Gastrocnemius medialis (tissue), 4 donors: Measurements from ENCODE around the gene GCN1. TPM values are rescaled to one million over a fixed set of nuclear protein-coding genes. Genes with fewer than 3 reads are reported as not detected.

ENCODE experiments used
- ATAC-seq, 2 donors: fragments of 150-250 bp; one replicate each; pipeline ENCODE4 v1.9.1; 2016
- DNase-seq, 2 donors: peaks; one replicate each; pipeline ENCODE4 v3.0.0-alpha.2; 2019
- H3K27ac ChIP-seq, 4 donors: fragments of 200-600 bp; sonication (generic); 1 replicate in 1 of 4; 2 replicates in 3 of 4; pipeline ENCODE4 v1.5.1; 2016 to 2018; ENCODE audit warnings: mild to moderate bottlenecking in 2 of 4, moderate library complexity in 1 of 4
- H3K27me3 ChIP-seq, 3 donors: fragments of 200-600 bp; sonication (generic) in 2 of 3; 1 replicate in 1 of 3; 2 replicates in 2 of 3; pipeline versions ENCODE4 v1.5.1 to v1.6.0; 2016 to 2019; ENCODE audit warnings: mild to moderate bottlenecking in 1 of 3, moderate library complexity in 1 of 3
- H3K36me3 ChIP-seq, 2 donors: fragments of 200-600 bp; sonication (generic) in 1 of 2; one replicate each; pipeline ENCODE4 v1.5.1; 2017 to 2018
- H3K4me1 ChIP-seq, 2 donors: fragments of 200-600 bp; sonication (generic) in 1 of 2; one replicate each; pipeline ENCODE4 v1.5.1; 2016 to 2017; ENCODE audit warnings: mild to moderate bottlenecking in 2 of 2
- H3K4me3 ChIP-seq, 4 donors: fragments of 200-600 bp; sonication (generic) in 3 of 4; 1 replicate in 1 of 4; 2 replicates in 3 of 4; pipeline ENCODE4 v1.5.1; 2016 to 2019; ENCODE audit warnings: mild to moderate bottlenecking in 2 of 4
- H3K9me3 ChIP-seq, 3 donors: fragments of 200-600 bp; sonication (generic) in 2 of 3; 1 replicate in 1 of 3; 2 replicates in 2 of 3; pipeline ENCODE4 v1.5.1; 2016 to 2019
- CTCF ChIP-seq, 5 experiments: fragments of 450-650 bp in 3 of 5; fragments of 200-600 bp in 2 of 5; sonication (generic) in 2 of 5; IDR thresholded peaks in 4 of 5; conservative IDR thresholded peaks in 1 of 5; 1 replicate in 4 of 5; 2 replicates in 1 of 5; pipeline ENCODE4 v1.5.1; 2016 to 2019; ENCODE audit warnings: antibody characterized with exemption in 5 of 5, mild to moderate bottlenecking in 3 of 5, moderate library complexity in 3 of 5
- POLR2A ChIP-seq, 2 donors: fragments of 450-650 bp; IDR thresholded peaks; one replicate each; pipeline ENCODE4 v1.6.1; 2017; ENCODE audit warnings: antibody characterized with exemption in 2 of 2, mild to moderate bottlenecking in 2 of 2, moderate library complexity in 2 of 2
- in situ Hi-C, 4 donors: fragments of 200-750 bp; cut with MboI; loops; one replicate each; pipeline versions ENCODE4 v1.15.0 to v1.8.0; 2017; ENCODE audit warnings: low sequenced_read_pairs in 4 of 4
- intact Hi-C: fragments of 100-400 bp; cut with DNase I; formaldehyde crosslinking; loops from one replicate; pipeline ENCODE4 v1.15.1; 2023; ENCODE audit warnings: low total_unique reads
- total RNA-seq, 4 donors: library from RNA; depleted of rRNA; stranded (reverse); fragments of >200 nt; gene quantifications; one replicate each; pipeline versions ENCODE4 v1.1.0 to v1.2.3, GENCODE V29; 2016

Gene GCN1
- total RNA-seq, 4 donors from 2014 or later = 58.2 to 99.7 (median 87.4) TPM

DNA sequence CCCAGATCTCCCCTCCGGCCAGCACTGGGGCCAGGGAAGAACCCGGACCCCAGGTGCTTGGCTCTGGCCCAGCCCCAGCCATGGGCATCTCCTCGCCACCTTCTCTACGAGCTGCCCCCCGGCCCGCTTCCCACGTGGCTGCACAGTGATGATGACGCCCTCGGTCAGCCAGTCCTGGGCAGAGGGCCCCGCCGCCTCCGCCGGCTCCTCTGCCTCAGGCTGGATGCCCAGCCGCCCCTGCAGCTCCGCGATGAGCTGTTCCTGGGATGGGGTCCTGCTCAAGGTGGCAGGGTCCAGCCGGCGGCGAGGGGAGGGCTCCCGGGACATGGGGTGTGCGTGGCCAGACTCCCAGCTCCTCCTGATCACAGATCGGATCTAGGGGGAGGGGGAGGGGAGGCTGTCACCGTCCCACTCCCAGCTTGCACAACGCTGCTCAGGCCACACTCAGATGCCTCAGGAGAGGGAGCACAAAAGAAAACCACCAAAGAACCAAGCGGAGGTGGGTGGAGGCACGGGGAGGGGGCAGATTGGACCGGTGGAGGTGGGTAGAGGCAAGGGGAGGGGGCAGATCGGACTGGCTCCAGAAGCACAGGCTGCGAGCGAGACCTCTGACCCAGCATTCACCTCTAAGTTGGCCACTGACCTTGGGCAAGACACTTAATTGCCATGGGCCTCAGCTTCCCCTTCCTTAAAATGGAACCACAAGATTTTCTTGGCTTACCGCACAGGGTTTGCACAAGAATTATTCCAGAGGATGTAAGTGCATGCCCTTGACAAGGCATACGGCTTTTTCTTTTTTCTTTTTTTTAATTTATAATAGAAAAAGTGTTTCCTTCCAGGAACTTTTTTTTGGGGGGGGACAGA is 22.5 kb upstream of the GCN1 start:
- H3K36me3 ChIP-seq = peaks cover 0 to 83% of the 10 kb centered on the region in 2 donors
- H3K9me3 ChIP-seq = no peaks in the 10 kb centered on the region
- DNase-seq = no peak
- no peak overlapping the region for H3K27ac ChIP-seq
- no peak for ATAC-seq
- no peak overlapping the region for H3K4me3 ChIP-seq
- intact Hi-C loops = no loop called here
- in situ Hi-C loops = no loop called here
- no peaks in the 10 kb centered on the region for H3K27me3 ChIP-seq
- TF ChIP-seq POLR2A (IDR thresholded peaks at IDR 0.05) (no peak), CTCF (IDR thresholded peaks at IDR 0.05 in 4 of 5, conservative IDR thresholded peaks at IDR 0.05 in 1 of 5) (no peak)
- no peaks in the 10 kb centered on the region for H3K4me1 ChIP-seq

- H3K27ac ChIP-seq = no peak overlapping the region
- ATAC-seq (no peak), DNase-seq (no peak)
- intact Hi-C loops (no loop called here), in situ Hi-C loops (no loop called here)
- no peak overlapping the region for H3K4me3 ChIP-seq
- H3K27me3 ChIP-seq = no peaks in the 10 kb centered on the region
- peaks cover 0 to 83% of the 10 kb centered on the region in 2 donors for H3K36me3 ChIP-seq
- no peaks in the 10 kb centered on the region for H3K4me1 ChIP-seq
- no peaks in the 10 kb centered on the region for H3K9me3 ChIP-seq
- TF ChIP-seq CTCF (IDR thresholded peaks at IDR 0.05 in 4 of 5, conservative IDR thresholded peaks at IDR 0.05 in 1 of 5) (no peak), POLR2A (IDR thresholded peaks at IDR 0.05) (no peak)
Measured at GRCh38 chr12:120215766-120216735, 21.5 kb upstream of the GCN1 start.

DNA sequence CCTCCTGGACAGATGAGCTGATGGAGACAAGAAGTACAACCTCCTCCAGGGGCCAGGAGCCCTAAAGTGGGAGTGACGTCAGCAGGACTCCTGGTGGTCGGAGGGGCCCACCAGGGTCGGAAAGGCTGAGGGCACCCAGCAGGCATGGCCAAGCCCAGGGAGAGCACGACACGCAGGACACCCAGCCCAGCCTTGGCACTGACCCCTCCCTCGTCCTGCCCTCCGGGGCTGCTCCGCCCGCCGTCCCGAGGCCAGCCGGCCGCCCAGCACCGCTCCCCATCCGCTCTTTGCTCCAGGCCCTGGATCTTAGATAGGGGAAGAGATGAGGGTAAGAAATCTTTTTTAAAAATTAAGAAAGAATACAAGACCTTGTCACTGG is 20.8 kb upstream of the GCN1 start:
- DNase-seq = no peak
- Histone ChIP-seq H3K27ac (no peak overlapping the region), H3K4me1 (no peaks in the 10 kb centered on the region), H3K4me3 (no peak overlapping the region), H3K27me3 (no peaks in the 10 kb centered on the region), H3K36me3 (peaks cover 0 to 83% of the 10 kb centered on the region in 2 donors), H3K9me3 (no peaks in the 10 kb centered on the region)
- intact Hi-C loops (no loop called here), in situ Hi-C loops (no loop called here)
- no peak for ATAC-seq
- no peak for TF ChIP-seq CTCF (IDR thresholded peaks at IDR 0.05 in 4 of 5, conservative IDR thresholded peaks at IDR 0.05 in 1 of 5)
- TF ChIP-seq POLR2A (IDR thresholded peaks at IDR 0.05) = no peak

GRCh38 chr12:120214626-120215356 is 20.3 kb upstream of the GCN1 start:
- no peaks in the 10 kb centered on the region for H3K9me3 ChIP-seq
- intact Hi-C loops = no loop called here

More at GRCh38 chr12:120214626-120215356, 20.3 kb upstream of the GCN1 start:
- Histone ChIP-seq H3K27me3 (no peaks in the 10 kb centered on the region), H3K27ac (no peak overlapping the region), H3K36me3 (peaks cover 0 to 83% of the 10 kb centered on the region in 2 donors), H3K4me3 (no peak overlapping the region), H3K4me1 (no peaks in the 10 kb centered on the region)
- DNase-seq (no peak), ATAC-seq (no peak)
- TF ChIP-seq POLR2A (IDR thresholded peaks at IDR 0.05) (no peak), CTCF (IDR thresholded peaks at IDR 0.05 in 4 of 5, conservative IDR thresholded peaks at IDR 0.05 in 1 of 5) (no peak)
- in situ Hi-C loops = no loop called here
